Measurements from ENCODE around the gene TGFA.

Gene TGFA

GRCh38 chr2:70560442-70560841, 6.8 kb upstream of the TGFA start:
- H3K4me3 ChIP-seq (ENCODE audit: low read length) = no peak overlapping the region
- TF ChIP-seq ZNF274 (IDR thresholded peaks at IDR 0.05; ENCODE audit: low read depth, low read length) = no peak

DNA sequence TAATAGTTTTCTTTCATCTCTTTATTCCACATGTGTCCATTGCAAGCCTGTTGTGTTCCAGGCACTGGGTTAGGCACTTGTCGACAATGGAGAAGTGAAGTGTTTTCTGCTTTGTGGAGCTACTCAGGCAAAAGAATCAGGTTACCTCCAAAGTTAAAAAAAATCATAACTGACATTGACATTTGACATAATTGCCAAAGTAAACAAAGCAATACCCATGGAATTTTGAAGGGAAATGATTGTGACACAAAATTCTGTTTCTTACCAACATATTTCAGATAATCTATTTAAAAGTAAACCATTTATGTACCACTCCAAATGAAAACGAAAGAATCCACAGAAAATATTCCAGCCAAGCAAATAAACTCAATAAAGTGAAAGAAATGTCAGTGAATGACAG, 6.4 kb upstream of the TGFA start:
- H3K4me3 ChIP-seq (ENCODE audit: low read length) = no peak overlapping the region
- no peak for TF ChIP-seq ZNF274 (IDR thresholded peaks at IDR 0.05; ENCODE audit: low read depth, low read length)

DNA sequence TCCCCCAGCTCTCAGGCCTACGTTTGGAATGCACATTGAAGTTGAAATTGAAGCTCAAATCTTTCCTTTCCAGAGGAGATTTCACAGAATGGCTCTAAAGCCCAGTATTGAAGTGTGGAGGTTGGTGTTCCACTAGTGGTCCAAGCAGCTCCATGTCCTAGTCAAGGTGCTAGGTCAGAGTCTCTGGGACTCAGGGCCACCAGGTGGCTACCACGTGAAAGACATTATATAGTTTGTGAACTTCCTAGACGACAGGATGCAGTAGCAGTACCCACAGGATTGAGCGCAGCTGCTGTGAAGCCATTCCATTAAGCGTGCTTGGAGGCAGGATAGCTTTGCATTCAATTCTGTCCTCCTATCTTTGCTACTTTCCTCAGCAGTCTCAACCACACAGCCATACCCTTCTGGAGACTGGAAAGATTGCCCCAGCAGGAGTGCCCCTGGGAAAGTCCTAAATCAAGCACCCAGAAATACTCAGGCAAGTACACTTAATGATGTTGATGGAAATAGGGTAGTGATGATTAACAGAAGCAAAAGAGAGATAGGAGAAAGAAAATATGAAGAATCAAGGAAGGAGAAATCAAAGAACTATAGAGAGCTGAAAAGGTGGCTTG, 4.7 kb upstream of the TGFA start:
- H3K4me3 ChIP-seq (ENCODE audit: low read length) = no peak overlapping the region
- no peak for TF ChIP-seq ZNF274 (IDR thresholded peaks at IDR 0.05; ENCODE audit: low read depth, low read length)

DNA sequence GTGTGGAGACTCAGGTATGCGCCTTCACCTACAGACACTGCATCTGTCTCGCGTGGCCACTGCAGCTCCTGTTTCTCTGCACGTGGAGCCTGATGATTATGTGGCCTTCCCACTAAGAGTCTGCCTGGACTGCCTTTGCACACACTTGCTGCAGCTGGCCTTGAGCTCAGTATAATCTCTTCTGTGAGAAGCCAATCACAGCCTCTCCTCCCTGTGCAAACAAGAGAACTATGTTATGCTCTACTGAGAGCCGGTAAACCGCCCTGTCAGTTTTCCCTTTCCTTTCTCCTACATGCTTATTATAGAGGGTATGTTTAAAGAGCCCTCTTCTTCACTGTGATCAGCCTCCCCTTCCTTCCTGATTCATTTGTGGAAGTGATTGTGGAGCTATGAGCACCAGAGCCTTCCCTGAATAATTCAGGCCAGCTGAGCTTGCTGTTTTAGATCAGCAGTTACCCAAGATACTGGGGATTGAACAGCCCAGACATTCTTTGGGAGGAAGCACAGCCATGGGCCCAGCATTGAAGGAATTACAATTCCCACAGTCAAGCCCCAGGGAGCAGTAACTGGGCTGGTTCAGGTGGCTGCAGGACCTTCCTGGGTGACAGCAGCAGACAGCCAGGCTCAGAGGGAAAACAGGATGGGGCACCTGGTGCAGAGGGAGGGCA, 3.7 kb upstream of the TGFA start:
- no peak overlapping the region for H3K4me3 ChIP-seq (ENCODE audit: low read length)
- no peak for TF ChIP-seq ZNF274 (IDR thresholded peaks at IDR 0.05; ENCODE audit: low read depth, low read length)

DNA sequence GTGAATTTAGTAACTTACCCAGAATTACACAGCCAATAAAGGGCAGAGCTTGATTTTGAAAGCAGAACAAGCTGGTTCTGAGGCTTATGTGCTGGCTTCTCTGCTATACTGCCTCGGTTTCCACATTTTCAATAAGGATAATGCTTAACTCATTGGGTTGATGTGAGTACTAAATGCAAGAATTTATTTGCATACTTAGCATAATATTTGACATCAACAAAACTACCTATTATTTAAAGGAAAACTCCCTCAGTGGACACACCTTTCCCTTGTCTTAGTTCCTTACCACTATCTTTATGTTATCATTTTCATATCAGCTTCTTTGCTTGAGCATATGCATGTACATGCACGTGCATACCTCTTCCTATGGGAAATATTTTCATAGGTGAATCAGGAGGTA, 3.0 kb upstream of the TGFA start:
- TF ChIP-seq ZNF274 (IDR thresholded peaks at IDR 0.05; ENCODE audit: low read depth, low read length) = no peak
- H3K4me3 ChIP-seq (ENCODE audit: low read length) = no peak overlapping the region

DNA sequence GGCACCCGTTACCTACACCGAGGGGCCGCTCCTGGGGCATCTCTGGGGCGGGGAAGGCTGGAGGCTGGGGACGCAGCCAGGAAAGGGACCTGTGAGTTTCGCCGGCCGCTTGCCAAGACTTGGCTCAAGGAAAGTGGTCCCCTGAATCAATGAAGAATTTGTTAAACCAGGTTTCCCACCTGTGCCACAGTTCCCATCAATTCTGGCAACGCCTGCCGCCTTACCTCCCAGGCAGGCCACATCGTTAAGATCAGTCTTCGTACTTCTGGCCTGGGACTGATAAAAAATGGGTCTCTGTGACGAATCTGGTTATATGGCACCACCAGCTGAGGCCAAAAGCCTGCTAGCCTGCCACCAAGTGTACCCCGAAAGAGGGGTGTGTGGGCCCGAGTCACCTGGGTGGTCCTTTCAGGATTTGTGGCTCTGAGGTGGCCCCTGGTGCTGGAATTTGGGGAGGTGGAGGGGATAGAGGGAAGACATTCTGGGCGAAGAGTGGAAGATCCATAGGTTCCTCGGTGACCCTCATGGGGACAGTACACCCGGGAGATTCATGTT, 789 bp upstream of the TGFA start:
- H3K4me3 ChIP-seq (ENCODE audit: low read length) = peak overlapping the region; percentile 12; the same call in 1 of the 2 replicates
- TF ChIP-seq ZNF274 (IDR thresholded peaks at IDR 0.05; ENCODE audit: low read depth, low read length) = no peak

- no peak for TF ChIP-seq ZNF274 (IDR thresholded peaks at IDR 0.05; ENCODE audit: low read depth, low read length)
- H3K4me3 ChIP-seq (ENCODE audit: low read length) = peak overlapping the region; percentile 12; the same call in 1 of the 2 replicates
Observed at GRCh38 chr2:70553334-70553583, 367 bp downstream of the TGFA start.

- no peak overlapping the region for H3K4me3 ChIP-seq (ENCODE audit: low read length)
- TF ChIP-seq ZNF274 (IDR thresholded peaks at IDR 0.05; ENCODE audit: low read depth, low read length) = no peak
Observed at GRCh38 chr2:70552501-70553333, 909 bp downstream of the TGFA start.

GRCh38 chr2:70551167-70551566, 2.5 kb downstream of the TGFA start:
- TF ChIP-seq ZNF274 (IDR thresholded peaks at IDR 0.05; ENCODE audit: low read depth, low read length) = no peak
- no peak overlapping the region for H3K4me3 ChIP-seq (ENCODE audit: low read length)

DNA sequence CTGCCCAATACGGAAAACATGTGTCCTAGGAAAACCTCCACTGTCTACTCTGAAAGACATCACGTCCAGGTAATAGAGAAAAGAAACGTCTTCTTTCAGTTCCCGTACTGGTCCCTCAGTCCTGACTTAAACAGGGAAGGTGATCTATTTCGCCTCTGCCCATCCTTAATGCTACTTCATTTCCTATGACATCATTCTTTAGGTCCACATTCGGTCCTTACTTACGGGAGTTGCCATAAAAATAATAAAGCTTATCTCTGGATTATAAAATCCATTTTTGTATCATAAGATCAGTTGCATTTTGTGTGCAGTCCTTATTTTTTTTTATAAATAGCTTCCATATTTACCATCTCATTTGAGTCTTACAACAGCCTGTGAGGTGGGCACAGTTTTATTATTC, 3.7 kb downstream of the TGFA start:
- no peak for TF ChIP-seq ZNF274 (IDR thresholded peaks at IDR 0.05; ENCODE audit: low read depth, low read length)
- no peak overlapping the region for H3K4me3 ChIP-seq (ENCODE audit: low read length)

- no peak for TF ChIP-seq ZNF274 (IDR thresholded peaks at IDR 0.05; ENCODE audit: low read depth, low read length)
- no peak overlapping the region for H3K4me3 ChIP-seq (ENCODE audit: low read length)
Observed at GRCh38 chr2:70549064-70549710, 4.4 kb downstream of the TGFA start.

GRCh38 chr2:70548233-70548632, 5.4 kb downstream of the TGFA start:
- no peak for TF ChIP-seq ZNF274 (IDR thresholded peaks at IDR 0.05; ENCODE audit: low read depth, low read length)

DNA sequence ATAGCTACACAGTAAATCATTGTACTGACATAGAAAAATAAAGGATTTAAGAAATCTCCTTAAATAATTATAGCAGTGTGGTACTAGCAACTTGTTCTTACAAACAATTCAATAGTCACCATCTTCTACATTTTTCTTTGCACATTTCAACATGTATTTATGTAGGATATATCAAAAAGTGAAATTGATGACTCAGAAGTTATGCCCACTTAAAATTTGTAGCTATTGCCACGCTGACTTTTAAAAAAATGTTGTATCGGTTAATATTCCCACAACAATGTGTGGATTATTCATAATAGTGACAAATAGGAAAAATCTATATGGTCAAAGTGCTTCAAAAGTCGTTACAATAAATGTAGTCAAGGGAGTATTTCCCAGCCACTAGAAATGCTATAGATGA, 6.7 kb downstream of the TGFA start:
- no peak overlapping the region for H3K4me3 ChIP-seq (ENCODE audit: low read length)
- TF ChIP-seq ZNF274 (IDR thresholded peaks at IDR 0.05; ENCODE audit: low read depth, low read length) = no peak

More at GRCh38 chr2:70548233-70548632, 5.4 kb downstream of the TGFA start:
- H3K4me3 ChIP-seq (ENCODE audit: low read length) = no peak overlapping the region

- no peak for TF ChIP-seq ZNF274 (IDR thresholded peaks at IDR 0.05; ENCODE audit: low read depth, low read length)
- no peak overlapping the region for H3K4me3 ChIP-seq (ENCODE audit: low read length)
Observed at GRCh38 chr2:70546376-70546775, 7.2 kb downstream of the TGFA start.
